NCI-H82 treated with DMSO at 0.1 percent for 48 hours (cell line): Measurements from ENCODE around the gene POU2F2.

ENCODE experiments used
- DNase-seq: peaks from one replicate; lab custom pipeline; 2025; ENCODE audit not compliant: unreplicated experiment; lab: John Stamatoyannopoulos, UW

The POU2F2 gene

GRCh38 chr19:42081584-42082203 lies 50.6 kb downstream of the POU2F2 start:
- no peak for DNase-seq

GRCh38 chr19:42080764-42081375 lies 51.4 kb downstream of the POU2F2 start:
- DNase-seq, result no peak

- no peak for DNase-seq
These were observed 52.1 kb downstream of the POU2F2 start for GRCh38 chr19:42079886-42080763.

- DNase-seq, result no peak
These were observed 53.0 kb downstream of the POU2F2 start for GRCh38 chr19:42079276-42079669.

- DNase-seq, result no peak
These were observed 53.5 kb downstream of the POU2F2 start for GRCh38 chr19:42078538-42079275.

- no peak for DNase-seq
These were observed 54.2 kb downstream of the POU2F2 start for GRCh38 chr19:42078058-42078457.

GRCh38 chr19:42076380-42076944 lies 55.8 kb downstream of the POU2F2 start:
- no peak for DNase-seq

GRCh38 chr19:42075616-42076379 lies 56.4 kb downstream of the POU2F2 start, which contains the start of gene ZNF574:
TSS of gene ZNF574 (plus strand) at chr19:42076166. CDS start at chr19:42078607, 2,441 bp downstream.
- DNase-seq, result peak; percentile 98

GRCh38 chr19:42075364-42075615 lies 57.0 kb downstream of the POU2F2 start:
- no peak for DNase-seq

GRCh38 chr19:42074513-42075363 lies 57.5 kb downstream of the POU2F2 start:
- no peak for DNase-seq

GRCh38 chr19:42071247-42071646 lies 61.0 kb downstream of the POU2F2 start:
- no peak for DNase-seq

GRCh38 chr19:42069619-42070351 lies 62.5 kb downstream of the POU2F2 start, which contains the start of gene GRIK5:
TSS of gene GRIK5 (minus strand) at chr19:42070206. CDS start at chr19:42065770, 4,436 bp downstream.
- DNase-seq, result no peak

GRCh38 chr19:42068756-42069571 lies 63.3 kb downstream of the POU2F2 start:
- no peak for DNase-seq

- DNase-seq, result no peak
These were observed 63.9 kb downstream of the POU2F2 start for GRCh38 chr19:42068361-42068755.

- no peak for DNase-seq
These were observed 64.8 kb downstream of the POU2F2 start for GRCh38 chr19:42067315-42067888.

GRCh38 chr19:42066075-42066754 lies 66.0 kb downstream of the POU2F2 start:
- DNase-seq, result no peak

- no peak for DNase-seq
These were observed 66.7 kb downstream of the POU2F2 start for GRCh38 chr19:42065511-42065910.
